Adrenal gland (tissue), 12 donors: ENCODE measurements around the gene ACER3. TPM values are rescaled to one million over a fixed set of nuclear protein-coding genes. Genes with fewer than 3 reads are reported as not detected.
A peak's percentile ranks its signal among the peaks of the same experiment; 100 is the strongest.
"Not testable (repeated sequence)": the region's sequence is repeated elsewhere in the genome, so short reads cannot be mapped to it uniquely, and the experiment has no call there.

ENCODE experiments used
- DNase-seq, 7 donors: peaks; one replicate each; pipeline ENCODE4 v3.0.0-alpha.2; 2019 to 2020
- H3K27ac ChIP-seq, 5 donors: fragments of 200-600 bp; sonication (generic) in 4 of 5; 1 replicate in 3 of 5; 2 replicates in 2 of 5; pipeline versions ENCODE4 v1.5.1 to v1.8.0; 2016 to 2020; ENCODE audit warnings: mild to moderate bottlenecking in 1 of 5
- H3K27me3 ChIP-seq: fragments of 200-600 bp; 2 replicates; pipeline ENCODE4 v1.8.0; 2021
- H3K36me3 ChIP-seq, 2 donors: fragments of 200-600 bp; replicated peaks in 1 of 2; 1 replicate in 1 of 2; 2 replicates in 1 of 2; pipeline versions ENCODE4 v1.5.1 to v1.8.0; 2018 to 2022
- H3K4me1 ChIP-seq, 2 donors: fragments of 200-600 bp; replicated peaks in 1 of 2; 1 replicate in 1 of 2; 2 replicates in 1 of 2; pipeline versions ENCODE4 v1.5.1 to v1.8.0; 2018 to 2021
- H3K4me3 ChIP-seq, 4 donors: fragments of 200-600 bp; sonication (generic) in 3 of 4; one replicate each; pipeline ENCODE4 v1.5.1; 2016 to 2018
- H3K9me3 ChIP-seq, 3 donors: fragments of 200-600 bp; sonication (generic) in 1 of 3; replicated peaks in 1 of 3; 1 replicate in 2 of 3; 2 replicates in 1 of 3; pipeline versions ENCODE4 v1.5.1 to v1.8.0; 2016 to 2021
- CTCF ChIP-seq, 6 experiments: fragments of 450-650 bp in 4 of 6; fragments of 200-600 bp in 2 of 6; sonication (generic) in 1 of 6; IDR thresholded peaks; 1 replicate in 5 of 6; 2 replicates in 1 of 6; pipeline versions ENCODE4 v1.5.1 to v1.8.0; 2016 to 2021; ENCODE audit warnings: antibody characterized with exemption in 6 of 6, mild to moderate bottlenecking in 2 of 6, moderate library complexity in 1 of 6
- POLR2A ChIP-seq, 2 donors: fragments of 450-650 bp; IDR thresholded peaks; one replicate each; pipeline ENCODE4 v1.6.1; 2017; ENCODE audit warnings: antibody characterized with exemption in 2 of 2, mild to moderate bottlenecking in 2 of 2, moderate library complexity in 1 of 2
- WGBS, 4 donors: extraction: QIAGEN DNeasy Blood & Tissue Kit in 2 of 4; methylation state at CpG; one replicate each; pipeline versions ENCODE4 v1.1.5 to v1.1.7; 2013 to 2017; 5-methylcytosine and 5-hydroxymethylcytosine counted together
- intact Hi-C, 2 donors: fragments of 100-400 bp; cut with DNase I; formaldehyde crosslinking; loops; one replicate each; pipeline versions ENCODE4 v1.14.1 to v1.15.0; 2022 to 2023
- polyA plus RNA-seq, 3 donors: library from polyadenylated mRNA; stranded (reverse); fragments of 200-250 nt in 2 of 3; fragments of 350-450 nt in 1 of 3; fragmentation: Illumina TruSeq in 1 of 3; extraction: RNeasy Lipid Tissue Mini Kit (QIAGEN cat#74804) in 1 of 3; gene quantifications; one replicate each; pipeline ENCODE4 v1.2.3, GENCODE V29; 2013 to 2014
- total RNA-seq, 9 donors: library from RNA; depleted of rRNA in 4 of 9; stranded (reverse); fragments of >200 nt in 4 of 9; fragments of 120-200 nt in 1 of 9; fragmentation: NEBNext Ultra II Directional in 1 of 9; extraction: Animal tissue kit (Norgen Biotek cat#: 25700) in 1 of 9; gene quantifications; one replicate each; pipeline versions ENCODE4 v1.1.0 to v1.2.4, GENCODE V29; 2013 to 2023
- donor health status: healthy with polysubstance abuse.
- donor health status: Bipolar disorder and iron deficiency.
- donor health status: DM: yes; HTN: yes; CAD: no.
- donor health status: DM: no; HTN: no; CAD: no.
- donor health status: DM: no; HTN: no; CAD: no.
- donor health status: DM: yes; HTN: yes; CAD: no.

The ACER3 gene
- total and polyA plus RNA-seq, 12 donors = 4.1 to 22.0 (median 15.3) TPM

GRCh38 chr11:77047928-77048446, 187.3 kb downstream of the ACER3 start:
- H3K27ac ChIP-seq, H3K27me3 ChIP-seq, H3K36me3 ChIP-seq, H3K4me1 ChIP-seq, H3K9me3 ChIP-seq, H3K4me3 ChIP-seq: not testable (repeated sequence)
- WGBS, 4 donors = 58 to 64% (median 61%) methylated on average over 7 of the region's 7 CpGs
- peak in 1 of 6 experiments; percentile 0 for TF ChIP-seq CTCF (IDR thresholded peaks at IDR 0.05)
- intact Hi-C loops = loop anchor here (2.0 to 10.0 kb wide), 5 partner anchors 43 to 243 kb away; no protein-coding TSS in a partner anchor
- peak in 1 of 7 donors; percentile 15 for DNase-seq

GRCh38 chr11:77049026-77049425, 188.3 kb downstream of the ACER3 start:
- intact Hi-C loops = loop anchor here (2.0 to 10.0 kb wide), 5 partner anchors 42 to 244 kb away; no protein-coding TSS in a partner anchor
- TF ChIP-seq POLR2A (IDR thresholded peaks at IDR 0.05) = no peak
- no peak for TF ChIP-seq CTCF (IDR thresholded peaks at IDR 0.05)
- no peaks in the 10 kb centered on the region for H3K36me3 ChIP-seq
- H3K27me3 ChIP-seq = peaks cover 7% of the 10 kb centered on the region
- H3K27ac ChIP-seq = no peak overlapping the region
- no peak overlapping the region for H3K4me3 ChIP-seq
- H3K9me3 ChIP-seq = no peaks in the 10 kb centered on the region
- DNase-seq = no peak
- peaks cover 0 to 5% of the 10 kb centered on the region in 2 donors for H3K4me1 ChIP-seq
- 73 to 87% (median 79%) methylated on average over 6 of the region's 6 CpGs for WGBS, 4 donors

- peak in 1 of 7 donors; percentile 29 for DNase-seq
- H3K4me3 ChIP-seq = no peak overlapping the region
- no peaks in the 10 kb centered on the region for H3K36me3 ChIP-seq
- H3K4me1 ChIP-seq = no peaks in the 10 kb centered on the region
- H3K27ac ChIP-seq = peak overlapping the region in 1 of 5 donors; percentile 53
- TF ChIP-seq CTCF (IDR thresholded peaks at IDR 0.05) (no peak), POLR2A (IDR thresholded peaks at IDR 0.05) (no peak)
- no peaks in the 10 kb centered on the region for H3K27me3 ChIP-seq
- WGBS, 4 donors = 49 to 87% (median 81%) methylated on average over 3 of the region's 3 CpGs
- intact Hi-C loops = no loop called here
- H3K9me3 ChIP-seq = no peaks in the 10 kb centered on the region
These were observed 190.8 kb downstream of the ACER3 start for GRCh38 chr11:77051511-77051910.

GRCh38 chr11:77052518-77052917, 191.8 kb downstream of the ACER3 start:
- intact Hi-C loops = no loop called here
- 81 to 87% (median 86%) methylated on average over 7 of the region's 7 CpGs for WGBS, 4 donors
- DNase-seq = no peak
- Histone ChIP-seq H3K9me3 (no peaks in the 10 kb centered on the region), H3K4me1 (no peaks in the 10 kb centered on the region), H3K27ac (no peak overlapping the region), H3K4me3 (no peak overlapping the region), H3K36me3 (no peaks in the 10 kb centered on the region), H3K27me3 (no peaks in the 10 kb centered on the region)
- TF ChIP-seq POLR2A (IDR thresholded peaks at IDR 0.05) = no peak
- TF ChIP-seq CTCF (IDR thresholded peaks at IDR 0.05) = no peak
